ENCODE data around the gene ABL2.
"Not testable (repeated sequence)": the region's sequence is repeated elsewhere in the genome, so short reads cannot be mapped to it uniquely, and the experiment has no call there.

DNA sequence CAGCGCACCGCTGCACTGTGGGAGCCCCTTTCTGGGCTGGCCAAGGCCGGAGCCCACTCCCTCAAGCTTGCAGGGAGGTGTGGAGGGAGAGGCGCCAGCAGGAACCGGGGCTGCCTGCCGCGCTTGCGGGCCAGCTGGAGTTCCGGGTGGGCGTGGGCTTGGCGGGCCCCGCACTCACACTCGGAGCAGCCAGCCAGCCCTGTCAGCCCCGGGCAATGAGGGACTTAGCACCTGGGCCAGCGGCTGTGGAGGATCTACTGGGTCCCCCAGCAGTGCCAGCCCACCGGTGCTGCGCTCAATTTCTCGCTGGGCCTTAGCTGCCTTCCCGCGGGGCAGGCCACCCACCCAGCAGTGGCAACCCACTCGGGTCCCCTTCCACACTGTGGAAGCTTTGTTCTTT is 90.7 kb downstream of the ABL2 start:
- TF ChIP-seq, protein P1, sequence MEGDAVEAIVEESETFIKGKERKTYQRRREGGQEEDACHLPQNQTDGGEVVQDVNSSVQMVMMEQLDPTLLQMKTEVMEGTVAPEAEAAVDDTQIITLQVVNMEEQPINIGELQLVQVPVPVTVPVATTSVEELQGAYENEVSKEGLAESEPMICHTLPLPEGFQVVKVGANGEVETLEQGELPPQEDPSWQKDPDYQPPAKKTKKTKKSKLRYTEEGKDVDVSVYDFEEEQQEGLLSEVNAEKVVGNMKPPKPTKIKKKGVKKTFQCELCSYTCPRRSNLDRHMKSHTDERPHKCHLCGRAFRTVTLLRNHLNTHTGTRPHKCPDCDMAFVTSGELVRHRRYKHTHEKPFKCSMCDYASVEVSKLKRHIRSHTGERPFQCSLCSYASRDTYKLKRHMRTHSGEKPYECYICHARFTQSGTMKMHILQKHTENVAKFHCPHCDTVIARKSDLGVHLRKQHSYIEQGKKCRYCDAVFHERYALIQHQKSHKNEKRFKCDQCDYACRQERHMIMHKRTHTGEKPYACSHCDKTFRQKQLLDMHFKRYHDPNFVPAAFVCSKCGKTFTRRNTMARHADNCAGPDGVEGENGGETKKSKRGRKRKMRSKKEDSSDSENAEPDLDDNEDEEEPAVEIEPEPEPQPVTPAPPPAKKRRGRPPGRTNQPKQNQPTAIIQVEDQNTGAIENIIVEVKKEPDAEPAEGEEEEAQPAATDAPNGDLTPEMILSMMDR (IDR thresholded peaks at IDR 0.05; ENCODE audit: low read depth, low read length): not testable (repeated sequence)
- TF ChIP-seq, protein P2, sequence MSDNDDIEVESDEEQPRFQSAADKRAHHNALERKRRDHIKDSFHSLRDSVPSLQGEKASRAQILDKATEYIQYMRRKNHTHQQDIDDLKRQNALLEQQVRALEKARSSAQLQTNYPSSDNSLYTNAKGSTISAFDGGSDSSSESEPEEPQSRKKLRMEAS (IDR thresholded peaks at IDR 0.05; ENCODE audit: low read depth, low read length): not testable (repeated sequence)
- TF ChIP-seq MYC (IDR thresholded peaks at IDR 0.05; ENCODE audit: low read depth, low read length): not testable (repeated sequence)
